ENCODE results near the gene TDRD1. TPM values are rescaled to one million over a fixed set of nuclear protein-coding genes. Genes with fewer than 3 reads are reported as not detected.

The TDRD1 gene
- total and polyA plus RNA-seq, 8 donors = 0.05 to 7.6 (median 0.49) TPM; not detected in 4

GRCh38 chr10:114173603-114173920 lies 5.6 kb upstream of the TDRD1 start:
- peaks cover 0 to 4% (median 2%) of the 10 kb centered on the region in 4 donors for H3K9me3 ChIP-seq
- peak overlapping the region; percentile 88 to 96 (median 93) for H3K27ac ChIP-seq
- 0 to 1% (median 0%) methylated on average over 9 to 23 of the region's 23 CpGs for WGBS, 5 donors
- H3K4me3 ChIP-seq = peak overlapping the region; percentile 62 to 85 (median 81)
- H3K36me3 ChIP-seq = peaks cover 0 to 11% (median 0%) of the 10 kb centered on the region in 4 donors
- H3K27me3 ChIP-seq = no peaks in the 10 kb centered on the region
- peaks cover 0 to 41% (median 18%) of the 10 kb centered on the region in 4 donors for H3K4me1 ChIP-seq
- no peak for TF ChIP-seq POLR2AphosphoS5 (IDR thresholded peaks at IDR 0.05)
- TF ChIP-seq CTCF (IDR thresholded peaks at IDR 0.05) = no peak
- TF ChIP-seq POLR2A (IDR thresholded peaks at IDR 0.05) = no peak
- no peak for TF ChIP-seq EP300 (IDR thresholded peaks at IDR 0.05)
- intact Hi-C loops (cut with DNase I; ENCODE audit: low total_unique reads) = no loop called here
- DNase-seq = no peak

GRCh38 chr10:114173921-114174694 lies 5.0 kb upstream of the TDRD1 start, which contains the start of gene CCDC186:
TSS of gene CCDC186 (minus strand) at chr10:114174203. CDS start at chr10:114163268, 10,935 bp downstream.
- Histone ChIP-seq H3K27me3 (no peaks in the 10 kb centered on the region), H3K4me1 (peaks cover 0 to 46% (median 18%) of the 10 kb centered on the region in 4 donors), H3K9me3 (no peaks in the 10 kb centered on the region), H3K27ac (peak within 1 kb of the TSS; percentile 88 to 96 (median 93)), H3K4me3 (peak within 1 kb of the TSS; percentile 62 to 85 (median 81)), H3K36me3 (peaks cover 0 to 7% (median 0%) of the 10 kb centered on the region in 4 donors)
- peak; percentile 43 to 82 (median 80) for TF ChIP-seq POLR2AphosphoS5 (IDR thresholded peaks at IDR 0.05)
- peak in 2 of 4 donors; percentile 13 to 57 for TF ChIP-seq POLR2A (IDR thresholded peaks at IDR 0.05)
- no peak for TF ChIP-seq EP300 (IDR thresholded peaks at IDR 0.05)
- no peak for TF ChIP-seq CTCF (IDR thresholded peaks at IDR 0.05)
- DNase-seq = peak; percentile 99
- 0 to 1% (median 0%) methylated on average over 33 to 49 of the region's 49 CpGs for WGBS, 5 donors
- intact Hi-C loops (cut with DNase I; ENCODE audit: low total_unique reads) = no loop called here

- 1 to 2% (median 2%) methylated on average over 19 of the region's 19 CpGs for WGBS, 5 donors
- no peak for TF ChIP-seq POLR2AphosphoS5 (IDR thresholded peaks at IDR 0.05)
- TF ChIP-seq CTCF (IDR thresholded peaks at IDR 0.05) = no peak
- no peak for TF ChIP-seq POLR2A (IDR thresholded peaks at IDR 0.05)
- no peak for TF ChIP-seq EP300 (IDR thresholded peaks at IDR 0.05)
- Histone ChIP-seq H3K4me3 (peak overlapping the region; percentile 62 to 85 (median 81)), H3K9me3 (no peaks in the 10 kb centered on the region), H3K36me3 (peaks cover 0 to 2% (median 0%) of the 10 kb centered on the region in 4 donors), H3K4me1 (peaks cover 0 to 52% (median 18%) of the 10 kb centered on the region in 4 donors), H3K27me3 (no peaks in the 10 kb centered on the region), H3K27ac (peak overlapping the region; percentile 88 to 96 (median 93))
- intact Hi-C loops (cut with DNase I; ENCODE audit: low total_unique reads) = no loop called here
- peak in 1 of 2 donors; percentile 64 for DNase-seq
Observed at GRCh38 chr10:114174695-114175188, 4.4 kb upstream of the TDRD1 start.

- TF ChIP-seq EP300 (IDR thresholded peaks at IDR 0.05) (no peak), POLR2A (IDR thresholded peaks at IDR 0.05) (no peak), POLR2AphosphoS5 (IDR thresholded peaks at IDR 0.05) (no peak), CTCF (IDR thresholded peaks at IDR 0.05) (no peak)
- H3K4me1 ChIP-seq = peaks cover 0 to 46% (median 18%) of the 10 kb centered on the region in 4 donors
- no peaks in the 10 kb centered on the region for H3K36me3 ChIP-seq
- no peak overlapping the region for H3K27ac ChIP-seq
- intact Hi-C loops (cut with DNase I; ENCODE audit: low total_unique reads) = no loop called here
- H3K27me3 ChIP-seq = no peaks in the 10 kb centered on the region
- DNase-seq = no peak
- H3K4me3 ChIP-seq = no peak overlapping the region
- H3K9me3 ChIP-seq = no peaks in the 10 kb centered on the region
- WGBS, 5 donors = 84 to 94% (median 90%) methylated on average over 1 of the region's 1 CpG
Observed at GRCh38 chr10:114175667-114176066, 3.5 kb upstream of the TDRD1 start.

Data from stomach (tissue), 9 donors.